ENCODE results near the gene KRT39. TPM values are rescaled to one million over a fixed set of nuclear protein-coding genes. Genes with fewer than 3 reads are reported as not detected.

The KRT39 gene
- total and polyA plus RNA-seq, 2 of the 13 experiments (the other 11 are each of a cell fraction or from before 2014, with no cell fraction given) = 0.07 to 1.2 TPM

DNA sequence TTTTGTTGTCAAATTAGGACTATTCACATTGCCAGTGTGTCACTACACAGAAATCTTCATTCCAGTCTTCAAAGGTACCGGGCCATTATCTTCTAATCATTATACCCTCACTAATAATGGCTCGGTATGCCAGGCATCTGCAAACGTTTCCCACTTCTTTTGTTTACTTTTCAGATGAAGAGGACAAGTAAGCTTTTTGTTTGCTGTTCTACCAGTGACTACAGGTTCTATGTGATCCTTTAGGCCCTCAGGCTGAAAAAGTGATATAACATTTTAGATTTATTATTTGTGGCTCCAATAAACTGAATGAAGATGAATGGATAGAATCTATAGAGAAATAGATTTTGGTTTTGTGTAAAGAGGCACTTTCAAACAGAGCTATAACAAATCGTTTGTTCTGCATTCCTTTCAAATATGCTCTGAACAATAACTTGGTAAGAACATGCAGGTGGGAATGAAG is 42.6 kb upstream of the KRT39 start (continued):
- peak; percentile 53; the same call in 1 of the 2 replicates for TF ChIP-seq ZSCAN9 (CRISPR knock-in tag; IDR thresholded peaks at IDR 0.05; ENCODE audit: borderline replicate concordance)
- TF ChIP-seq, protein P1, sequence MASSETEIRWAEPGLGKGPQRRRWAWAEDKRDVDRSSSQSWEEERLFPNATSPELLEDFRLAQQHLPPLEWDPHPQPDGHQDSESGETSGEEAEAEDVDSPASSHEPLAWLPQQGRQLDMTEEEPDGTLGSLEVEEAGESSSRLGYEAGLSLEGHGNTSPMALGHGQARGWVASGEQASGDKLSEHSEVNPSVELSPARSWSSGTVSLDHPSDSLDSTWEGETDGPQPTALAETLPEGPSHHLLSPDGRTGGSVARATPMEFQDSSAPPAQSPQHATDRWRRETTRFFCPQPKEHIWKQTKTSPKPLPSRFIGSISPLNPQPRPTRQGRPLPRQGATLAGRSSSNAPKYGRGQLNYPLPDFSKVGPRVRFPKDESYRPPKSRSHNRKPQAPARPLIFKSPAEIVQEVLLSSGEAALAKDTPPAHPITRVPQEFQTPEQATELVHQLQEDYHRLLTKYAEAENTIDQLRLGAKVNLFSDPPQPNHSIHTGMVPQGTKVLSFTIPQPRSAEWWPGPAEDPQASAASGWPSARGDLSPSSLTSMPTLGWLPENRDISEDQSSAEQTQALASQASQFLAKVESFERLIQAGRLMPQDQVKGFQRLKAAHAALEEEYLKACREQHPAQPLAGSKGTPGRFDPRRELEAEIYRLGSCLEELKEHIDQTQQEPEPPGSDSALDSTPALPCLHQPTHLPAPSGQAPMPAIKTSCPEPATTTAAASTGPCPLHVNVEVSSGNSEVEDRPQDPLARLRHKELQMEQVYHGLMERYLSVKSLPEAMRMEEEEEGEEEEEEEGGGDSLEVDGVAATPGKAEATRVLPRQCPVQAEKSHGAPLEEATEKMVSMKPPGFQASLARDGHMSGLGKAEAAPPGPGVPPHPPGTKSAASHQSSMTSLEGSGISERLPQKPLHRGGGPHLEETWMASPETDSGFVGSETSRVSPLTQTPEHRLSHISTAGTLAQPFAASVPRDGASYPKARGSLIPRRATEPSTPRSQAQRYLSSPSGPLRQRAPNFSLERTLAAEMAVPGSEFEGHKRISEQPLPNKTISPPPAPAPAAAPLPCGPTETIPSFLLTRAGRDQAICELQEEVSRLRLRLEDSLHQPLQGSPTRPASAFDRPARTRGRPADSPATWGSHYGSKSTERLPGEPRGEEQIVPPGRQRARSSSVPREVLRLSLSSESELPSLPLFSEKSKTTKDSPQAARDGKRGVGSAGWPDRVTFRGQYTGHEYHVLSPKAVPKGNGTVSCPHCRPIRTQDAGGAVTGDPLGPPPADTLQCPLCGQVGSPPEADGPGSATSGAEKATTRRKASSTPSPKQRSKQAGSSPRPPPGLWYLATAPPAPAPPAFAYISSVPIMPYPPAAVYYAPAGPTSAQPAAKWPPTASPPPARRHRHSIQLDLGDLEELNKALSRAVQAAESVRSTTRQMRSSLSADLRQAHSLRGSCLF (CRISPR knock-in tag; IDR thresholded peaks at IDR 0.05; ENCODE audit: borderline replicate concordance) = no peak
- peak; percentile 83; the same call in 1 of the 2 replicates for TF ChIP-seq CBFB (CRISPR knock-in tag; IDR thresholded peaks at IDR 0.05)
- TF ChIP-seq EHMT2 (IDR thresholded peaks at IDR 0.05; ENCODE audit: borderline replicate concordance, low read depth, low read length) = peak; percentile 63
- TF ChIP-seq, protein P2, sequence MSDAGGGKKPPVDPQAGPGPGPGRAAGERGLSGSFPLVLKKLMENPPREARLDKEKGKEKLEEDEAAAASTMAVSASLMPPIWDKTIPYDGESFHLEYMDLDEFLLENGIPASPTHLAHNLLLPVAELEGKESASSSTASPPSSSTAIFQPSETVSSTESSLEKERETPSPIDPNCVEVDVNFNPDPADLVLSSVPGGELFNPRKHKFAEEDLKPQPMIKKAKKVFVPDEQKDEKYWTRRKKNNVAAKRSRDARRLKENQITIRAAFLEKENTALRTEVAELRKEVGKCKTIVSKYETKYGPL (CRISPR knock-in tag; IDR thresholded peaks at IDR 0.05) = 0 out of 2 replicates have a peak, but pooled peaks have one; percentile 18
- TF ChIP-seq SMC3 (IDR thresholded peaks at IDR 0.05; ENCODE audit: low read length) = 0 out of 2 replicates have a peak, but pooled peaks have one; percentile 12
- peak in 1 of 2 experiments; percentile 66; a peak in 2 of 4 replicates for TF ChIP-seq KLF16 (CRISPR knock-in tag; IDR thresholded peaks at IDR 0.05)
- TF ChIP-seq MEF2D (CRISPR knock-in tag; IDR thresholded peaks at IDR 0.05) = peak; percentile 67
- peak; percentile 85 for TF ChIP-seq BCL6 (CRISPR knock-in tag; IDR thresholded peaks at IDR 0.05)
- TF ChIP-seq EP300 (IDR thresholded peaks at IDR 0.05; ENCODE audit: low read depth in 2 of 2, low read length in 2 of 2) = peak; percentile 38 to 97; a peak in 3 of 4 replicates
- peak; percentile 90 for TF ChIP-seq EP300 (CRISPR knock-in tag; IDR thresholded peaks at IDR 0.05; ENCODE audit: borderline replicate concordance)
- TF ChIP-seq SRSF9 (IDR thresholded peaks at IDR 0.05; ENCODE audit: borderline replicate concordance, insufficient read depth, low read depth, low read length, poor library complexity, severe bottlenecking) = no peak
- TF ChIP-seq RFXANK (CRISPR knock-in tag; IDR thresholded peaks at IDR 0.05) = 0 out of 2 replicates have a peak, but pooled peaks have one; percentile 18
- peak; percentile 58; the same call in 1 of the 2 replicates for TF ChIP-seq ETV5 (CRISPR knock-in tag; IDR thresholded peaks at IDR 0.05; ENCODE audit: borderline replicate concordance)
- TF ChIP-seq, protein P3, sequence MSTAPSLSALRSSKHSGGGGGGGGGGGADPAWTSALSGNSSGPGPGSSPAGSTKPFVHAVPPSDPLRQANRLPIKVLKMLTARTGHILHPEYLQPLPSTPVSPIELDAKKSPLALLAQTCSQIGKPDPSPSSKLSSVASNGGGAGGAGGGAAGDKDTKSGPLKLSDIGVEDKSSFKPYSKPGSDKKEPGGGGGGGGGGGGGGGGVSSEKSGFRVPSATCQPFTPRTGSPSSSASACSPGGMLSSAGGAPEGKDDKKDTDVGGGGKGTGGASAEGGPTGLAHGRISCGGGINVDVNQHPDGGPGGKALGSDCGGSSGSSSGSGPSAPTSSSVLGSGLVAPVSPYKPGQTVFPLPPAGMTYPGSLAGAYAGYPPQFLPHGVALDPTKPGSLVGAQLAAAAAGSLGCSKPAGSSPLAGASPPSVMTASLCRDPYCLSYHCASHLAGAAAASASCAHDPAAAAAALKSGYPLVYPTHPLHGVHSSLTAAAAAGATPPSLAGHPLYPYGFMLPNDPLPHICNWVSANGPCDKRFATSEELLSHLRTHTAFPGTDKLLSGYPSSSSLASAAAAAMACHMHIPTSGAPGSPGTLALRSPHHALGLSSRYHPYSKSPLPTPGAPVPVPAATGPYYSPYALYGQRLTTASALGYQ (CRISPR knock-in tag; IDR thresholded peaks at IDR 0.05) = peak; percentile 97
- peak; percentile 85 for TF ChIP-seq TARDBP (CRISPR knock-in tag; IDR thresholded peaks at IDR 0.05)
- TF ChIP-seq, protein P4, sequence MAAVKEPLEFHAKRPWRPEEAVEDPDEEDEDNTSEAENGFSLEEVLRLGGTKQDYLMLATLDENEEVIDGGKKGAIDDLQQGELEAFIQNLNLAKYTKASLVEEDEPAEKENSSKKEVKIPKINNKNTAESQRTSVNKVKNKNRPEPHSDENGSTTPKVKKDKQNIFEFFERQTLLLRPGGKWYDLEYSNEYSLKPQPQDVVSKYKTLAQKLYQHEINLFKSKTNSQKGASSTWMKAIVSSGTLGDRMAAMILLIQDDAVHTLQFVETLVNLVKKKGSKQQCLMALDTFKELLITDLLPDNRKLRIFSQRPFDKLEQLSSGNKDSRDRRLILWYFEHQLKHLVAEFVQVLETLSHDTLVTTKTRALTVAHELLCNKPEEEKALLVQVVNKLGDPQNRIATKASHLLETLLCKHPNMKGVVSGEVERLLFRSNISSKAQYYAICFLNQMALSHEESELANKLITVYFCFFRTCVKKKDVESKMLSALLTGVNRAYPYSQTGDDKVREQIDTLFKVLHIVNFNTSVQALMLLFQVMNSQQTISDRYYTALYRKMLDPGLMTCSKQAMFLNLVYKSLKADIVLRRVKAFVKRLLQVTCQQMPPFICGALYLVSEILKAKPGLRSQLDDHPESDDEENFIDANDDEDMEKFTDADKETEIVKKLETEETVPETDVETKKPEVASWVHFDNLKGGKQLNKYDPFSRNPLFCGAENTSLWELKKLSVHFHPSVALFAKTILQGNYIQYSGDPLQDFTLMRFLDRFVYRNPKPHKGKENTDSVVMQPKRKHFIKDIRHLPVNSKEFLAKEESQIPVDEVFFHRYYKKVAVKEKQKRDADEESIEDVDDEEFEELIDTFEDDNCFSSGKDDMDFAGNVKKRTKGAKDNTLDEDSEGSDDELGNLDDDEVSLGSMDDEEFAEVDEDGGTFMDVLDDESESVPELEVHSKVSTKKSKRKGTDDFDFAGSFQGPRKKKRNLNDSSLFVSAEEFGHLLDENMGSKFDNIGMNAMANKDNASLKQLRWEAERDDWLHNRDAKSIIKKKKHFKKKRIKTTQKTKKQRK (IDR thresholded peaks at IDR 0.05; ENCODE audit: low read length) = no peak
- TF ChIP-seq NFIC (IDR thresholded peaks at IDR 0.05; ENCODE audit: low read length) = peak; percentile 93
- no peak for TF ChIP-seq ZNF3 (CRISPR knock-in tag; IDR thresholded peaks at IDR 0.05)
- TF ChIP-seq FOXA1 (IDR thresholded peaks at IDR 0.05) = 0 out of 2 replicates have a peak, but pooled peaks have one; percentile 47
- TF ChIP-seq FOXA1 (CRISPR knock-in tag; IDR thresholded peaks at IDR 0.05) = peak; percentile 83

All from HepG2 (cell line).